Measurements from ENCODE around the gene CCL4L2.
"Not testable (repeated sequence)": the region's sequence is repeated elsewhere in the genome, so short reads cannot be mapped to it uniquely, and the experiment has no call there.

CCL4L2 gene

GRCh38 chr17:36201102-36201501 lies 9.8 kb upstream of the CCL4L2 start:
- not testable (repeated sequence) for H3K27ac ChIP-seq (ENCODE audit: low read depth, low read length); H4K12ac ChIP-seq (ENCODE audit: low read depth, low read length); H3K23ac ChIP-seq (ENCODE audit: low read length); DNase-seq; H2BK5ac ChIP-seq (ENCODE audit: low read depth, low read length, poor library complexity); H3K79me1 ChIP-seq (ENCODE audit: low read length); H3K27me3 ChIP-seq (ENCODE audit: insufficient read depth, low read length); H3K4me2 ChIP-seq (ENCODE audit: low read length); H3K4ac ChIP-seq (ENCODE audit: low read depth, low read length); H3K4me3 ChIP-seq (ENCODE audit: low read depth, low read length); H4K91ac ChIP-seq (ENCODE audit: low read depth, low read length); H3K36me3 ChIP-seq (ENCODE audit: control insufficient read depth in 1 of 2, insufficient read depth in 2 of 2, low read length in 2 of 2); H3K9me3 ChIP-seq (ENCODE audit: insufficient read depth, low read depth, low read length); H3K14ac ChIP-seq (ENCODE audit: low read length); H3K79me2 ChIP-seq (ENCODE audit: control insufficient read depth, insufficient read depth, low read length, poor library complexity); H2AK5ac ChIP-seq (ENCODE audit: low read length); H2BK120ac ChIP-seq (ENCODE audit: insufficient read depth, low read length, poor library complexity); H2AFZ ChIP-seq (ENCODE audit: insufficient read depth, low read length, poor library complexity); H4K8ac ChIP-seq (ENCODE audit: low read depth, low read length); H3K9ac ChIP-seq (ENCODE audit: low read length); H3K18ac ChIP-seq (ENCODE audit: low read length); H2BK12ac ChIP-seq (ENCODE audit: low read length); H3K4me1 ChIP-seq (ENCODE audit: control insufficient read depth in 1 of 2, insufficient read depth in 2 of 2, low read length in 2 of 2)
- WGBS (ENCODE audit: extremely low coverage, insufficient coverage, insufficient read length), result no CpG with 5 or more reads among the region's 4 CpGs

- not testable (repeated sequence) for H3K27me3 ChIP-seq (ENCODE audit: insufficient read depth, low read length); H3K79me1 ChIP-seq (ENCODE audit: low read length); H3K23ac ChIP-seq (ENCODE audit: low read length); H2AFZ ChIP-seq (ENCODE audit: insufficient read depth, low read length, poor library complexity); H2AK5ac ChIP-seq (ENCODE audit: low read length); H3K4me2 ChIP-seq (ENCODE audit: low read length); H3K9me3 ChIP-seq (ENCODE audit: insufficient read depth, low read depth, low read length); H3K36me3 ChIP-seq (ENCODE audit: control insufficient read depth in 1 of 2, insufficient read depth in 2 of 2, low read length in 2 of 2); H3K14ac ChIP-seq (ENCODE audit: low read length); H3K4me1 ChIP-seq (ENCODE audit: control insufficient read depth in 1 of 2, insufficient read depth in 2 of 2, low read length in 2 of 2); H3K4ac ChIP-seq (ENCODE audit: low read depth, low read length); H3K79me2 ChIP-seq (ENCODE audit: control insufficient read depth, insufficient read depth, low read length, poor library complexity); H4K12ac ChIP-seq (ENCODE audit: low read depth, low read length); H2BK120ac ChIP-seq (ENCODE audit: insufficient read depth, low read length, poor library complexity); H4K91ac ChIP-seq (ENCODE audit: low read depth, low read length); H3K9ac ChIP-seq (ENCODE audit: low read length); H3K4me3 ChIP-seq (ENCODE audit: low read depth, low read length); H3K27ac ChIP-seq (ENCODE audit: low read depth, low read length); H3K18ac ChIP-seq (ENCODE audit: low read length); H2BK12ac ChIP-seq (ENCODE audit: low read length); H4K8ac ChIP-seq (ENCODE audit: low read depth, low read length); H2BK5ac ChIP-seq (ENCODE audit: low read depth, low read length, poor library complexity); DNase-seq
- no CpG with 5 or more reads among the region's 8 CpGs for WGBS (ENCODE audit: extremely low coverage, insufficient coverage, insufficient read length)
These were observed 9.4 kb upstream of the CCL4L2 start for GRCh38 chr17:36201506-36201905.

- H3K4me2 ChIP-seq (ENCODE audit: low read length), result no peak overlapping the region
- no peak overlapping the region for H3K23ac ChIP-seq (ENCODE audit: low read length)
- H3K18ac ChIP-seq (ENCODE audit: low read length), result no peak overlapping the region
- no CpG with 5 or more reads among the region's 3 CpGs for WGBS (ENCODE audit: extremely low coverage, insufficient coverage, insufficient read length)
- DNase-seq, result no peak
- no peak overlapping the region for H4K91ac ChIP-seq (ENCODE audit: low read depth, low read length)
- no peaks in the 10 kb centered on the region for H3K79me1 ChIP-seq (ENCODE audit: low read length)
- no peak overlapping the region for H2BK12ac ChIP-seq (ENCODE audit: low read length)
- H3K27me3 ChIP-seq (ENCODE audit: insufficient read depth, low read length), result no peaks in the 10 kb centered on the region
- H3K27ac ChIP-seq (ENCODE audit: low read depth, low read length), result no peak overlapping the region
- H4K8ac ChIP-seq (ENCODE audit: low read depth, low read length), result no peak overlapping the region
- H3K79me2 ChIP-seq (ENCODE audit: control insufficient read depth, insufficient read depth, low read length, poor library complexity), result no peaks in the 10 kb centered on the region
- H3K4ac ChIP-seq (ENCODE audit: low read depth, low read length), result no peak overlapping the region
- no peak overlapping the region for H3K14ac ChIP-seq (ENCODE audit: low read length)
- H4K12ac ChIP-seq (ENCODE audit: low read depth, low read length), result no peak overlapping the region
- H3K9ac ChIP-seq (ENCODE audit: low read length), result no peak overlapping the region
- H3K36me3 ChIP-seq (ENCODE audit: control insufficient read depth in 1 of 2, insufficient read depth in 2 of 2, low read length in 2 of 2), result no peaks in the 10 kb centered on the region
- no peak overlapping the region for H2AK5ac ChIP-seq (ENCODE audit: low read length)
- H2BK120ac ChIP-seq (ENCODE audit: insufficient read depth, low read length, poor library complexity), result no peak overlapping the region
- H3K4me3 ChIP-seq (ENCODE audit: low read depth, low read length), result no peak overlapping the region
- no peak overlapping the region for H2AFZ ChIP-seq (ENCODE audit: insufficient read depth, low read length, poor library complexity)
- H2BK5ac ChIP-seq (ENCODE audit: low read depth, low read length, poor library complexity), result no peak overlapping the region
- no peaks in the 10 kb centered on the region for H3K9me3 ChIP-seq (ENCODE audit: insufficient read depth, low read depth, low read length)
- peaks cover 0 to 2% of the 10 kb centered on the region in 2 experiments for H3K4me1 ChIP-seq (ENCODE audit: control insufficient read depth in 1 of 2, insufficient read depth in 2 of 2, low read length in 2 of 2)
These were observed 7.5 kb upstream of the CCL4L2 start for GRCh38 chr17:36203335-36203734.

- no peak overlapping the region for H4K12ac ChIP-seq (ENCODE audit: low read depth, low read length)
- no peak overlapping the region for H3K27ac ChIP-seq (ENCODE audit: low read depth, low read length)
- H2AK5ac ChIP-seq (ENCODE audit: low read length), result no peak overlapping the region
- H3K79me2 ChIP-seq (ENCODE audit: control insufficient read depth, insufficient read depth, low read length, poor library complexity), result no peaks in the 10 kb centered on the region
- H4K91ac ChIP-seq (ENCODE audit: low read depth, low read length), result no peak overlapping the region
- no peak overlapping the region for H3K18ac ChIP-seq (ENCODE audit: low read length)
- no peak overlapping the region for H2BK5ac ChIP-seq (ENCODE audit: low read depth, low read length, poor library complexity)
- no peaks in the 10 kb centered on the region for H3K79me1 ChIP-seq (ENCODE audit: low read length)
- no peak overlapping the region for H3K4me3 ChIP-seq (ENCODE audit: low read depth, low read length)
- H3K14ac ChIP-seq (ENCODE audit: low read length), result no peak overlapping the region
- H4K8ac ChIP-seq (ENCODE audit: low read depth, low read length), result no peak overlapping the region
- H3K9me3 ChIP-seq (ENCODE audit: insufficient read depth, low read depth, low read length), result no peaks in the 10 kb centered on the region
- H3K4me2 ChIP-seq (ENCODE audit: low read length), result no peak overlapping the region
- no peak overlapping the region for H2AFZ ChIP-seq (ENCODE audit: insufficient read depth, low read length, poor library complexity)
- no peak overlapping the region for H2BK12ac ChIP-seq (ENCODE audit: low read length)
- H2BK120ac ChIP-seq (ENCODE audit: insufficient read depth, low read length, poor library complexity), result no peak overlapping the region
- no peak for DNase-seq
- no peak overlapping the region for H3K4ac ChIP-seq (ENCODE audit: low read depth, low read length)
- no peaks in the 10 kb centered on the region for H3K27me3 ChIP-seq (ENCODE audit: insufficient read depth, low read length)
- no peak overlapping the region for H3K9ac ChIP-seq (ENCODE audit: low read length)
- no peak overlapping the region for H3K23ac ChIP-seq (ENCODE audit: low read length)
- H3K36me3 ChIP-seq (ENCODE audit: control insufficient read depth in 1 of 2, insufficient read depth in 2 of 2, low read length in 2 of 2), result no peaks in the 10 kb centered on the region
- WGBS (ENCODE audit: extremely low coverage, insufficient coverage, insufficient read length), result no CpG with 5 or more reads among the region's 7 CpGs
- H3K4me1 ChIP-seq (ENCODE audit: control insufficient read depth in 1 of 2, insufficient read depth in 2 of 2, low read length in 2 of 2), result peaks cover 0 to 2% of the 10 kb centered on the region in 2 experiments
These were observed 6.0 kb upstream of the CCL4L2 start for GRCh38 chr17:36204724-36205500.

Data from trophoblast cell (in vitro differentiated cells and primary cell).